Esophagus (tissue), 2 donors: Measurements from ENCODE around the gene ADD3. TPM values are rescaled to one million over a fixed set of nuclear protein-coding genes. Genes with fewer than 3 reads are reported as not detected.
A peak's percentile ranks its signal among the peaks of the same experiment; 100 is the strongest.

Experiments
- H3K27ac ChIP-seq, 2 donors: one replicate each; pipeline ENCODE4 v1.5.1; 2013; ENCODE audit warnings: low read depth in 2 of 2, mild to moderate bottlenecking in 2 of 2, inconsistent platforms in 1 of 2, low read length in 1 of 2, moderate library complexity in 1 of 2
- H3K27me3 ChIP-seq, 2 donors: one replicate each; pipeline ENCODE4 v1.6.1; 2013; ENCODE audit warnings: low read length in 2 of 2, control low read depth in 1 of 2, mild to moderate bottlenecking in 1 of 2; ENCODE audit not compliant: insufficient read depth in 2 of 2, control insufficient read depth in 1 of 2
- H3K36me3 ChIP-seq, 2 donors: one replicate each; pipeline ENCODE4 v1.6.1; 2013; ENCODE audit warnings: low read length in 1 of 2; ENCODE audit not compliant: control insufficient read depth in 2 of 2, insufficient read depth in 2 of 2
- H3K4me1 ChIP-seq, 2 donors: one replicate each; pipeline ENCODE4 v1.6.1; 2013; ENCODE audit warnings: low read length in 1 of 2; ENCODE audit not compliant: control insufficient read depth in 2 of 2, insufficient read depth in 2 of 2
- H3K4me3 ChIP-seq, 2 donors: one replicate each; pipeline ENCODE4 v1.5.1; 2013; ENCODE audit warnings: low read length in 2 of 2, mild to moderate bottlenecking in 2 of 2, low read depth in 1 of 2, moderate library complexity in 1 of 2
- H3K9me3 ChIP-seq, 2 donors: one replicate each; pipeline ENCODE4 v1.6.1; 2013; ENCODE audit warnings: mild to moderate bottlenecking in 2 of 2, low read depth in 1 of 2, low read length in 1 of 2, moderate library complexity in 1 of 2; ENCODE audit not compliant: control insufficient read depth in 2 of 2, insufficient read depth in 1 of 2
- WGBS, 2 donors: extraction: QIAGEN DNeasy Blood & Tissue Kit; methylation state at CpG; one replicate each; pipeline ENCODE4 v1.1.7; 2013; 5-methylcytosine and 5-hydroxymethylcytosine counted together
- polyA plus RNA-seq, 2 donors: library from polyadenylated mRNA; stranded (reverse); fragments of 200-250 nt; gene quantifications; one replicate each; pipeline ENCODE4 v1.2.3, GENCODE V29; 2013
- donor health status: healthy with polysubstance abuse.
- donor health status: Bipolar disorder and iron deficiency.

The ADD3 gene
- 10 to 100 TPM; 20.0 to 24.0 TPM for polyA plus RNA-seq

GRCh38 chr10:110007701-110008517 is at the start of gene ADD3:
TSS of gene ADD3 (plus strand) at chr10:110007984. CDS start at chr10:110100654, 92,670 bp downstream.
- Histone ChIP-seq H3K36me3 (no peaks in the 10 kb centered on the region), H3K4me3 (peak within 1 kb of the TSS; percentile 81 to 91), H3K4me1 (no peaks in the 10 kb centered on the region), H3K27ac (peak within 1 kb of the TSS; percentile 82 to 93), H3K27me3 (no peaks in the 10 kb centered on the region), H3K9me3 (no peaks in the 10 kb centered on the region)
- 0 to 1% methylated on average over 42 to 83 of the region's 83 CpGs for whole genome bisulfite sequencing, 2 donors

GRCh38 chr10:109958059-109958458 is 49.7 kb upstream of the ADD3 start:
- H3K27ac ChIP-seq: peak overlapping the region in 1 of 2 donors; percentile 28
- H3K27me3 ChIP-seq: no peaks in the 10 kb centered on the region
- no peak overlapping the region for H3K4me3 ChIP-seq
- no peaks in the 10 kb centered on the region for H3K9me3 ChIP-seq
- H3K4me1 ChIP-seq: peaks cover 0 to 2% of the 10 kb centered on the region in 2 donors
- 60 to 64% methylated on average over 2 of the region's 2 CpGs for WGBS, 2 donors
- no peaks in the 10 kb centered on the region for H3K36me3 ChIP-seq

GRCh38 chr10:109959259-109960145 is 48.3 kb upstream of the ADD3 start:
- Histone ChIP-seq H3K4me3 (no peak overlapping the region), H3K4me1 (peaks cover 0 to 2% of the 10 kb centered on the region in 2 donors), H3K36me3 (no peaks in the 10 kb centered on the region), H3K27ac (no peak overlapping the region), H3K27me3 (no peaks in the 10 kb centered on the region), H3K9me3 (no peaks in the 10 kb centered on the region)
- 87 to 89% methylated on average over 8 of the region's 8 CpGs for WGBS, 2 donors

GRCh38 chr10:109960682-109961081 is 47.1 kb upstream of the ADD3 start:
- no peaks in the 10 kb centered on the region for H3K36me3 ChIP-seq
- no peaks in the 10 kb centered on the region for H3K27me3 ChIP-seq
- WGBS, 2 donors: 78 to 79% methylated on average over 2 of the region's 2 CpGs
- H3K9me3 ChIP-seq: no peaks in the 10 kb centered on the region
- peaks cover 0 to 2% of the 10 kb centered on the region in 2 donors for H3K4me1 ChIP-seq
- no peak overlapping the region for H3K4me3 ChIP-seq
- H3K27ac ChIP-seq: no peak overlapping the region

GRCh38 chr10:109961174-109962001 is 46.4 kb upstream of the ADD3 start:
- Histone ChIP-seq H3K4me3 (no peak overlapping the region), H3K36me3 (no peaks in the 10 kb centered on the region), H3K9me3 (no peaks in the 10 kb centered on the region), H3K27me3 (no peaks in the 10 kb centered on the region), H3K4me1 (peaks cover 0 to 2% of the 10 kb centered on the region in 2 donors), H3K27ac (no peak overlapping the region)
- WGBS, 2 donors: 65 to 70% methylated on average over 5 of the region's 5 CpGs

GRCh38 chr10:109962247-109962646 is 45.5 kb upstream of the ADD3 start:
- H3K27ac ChIP-seq: no peak overlapping the region
- H3K4me1 ChIP-seq: peaks cover 0 to 2% of the 10 kb centered on the region in 2 donors
- H3K27me3 ChIP-seq: no peaks in the 10 kb centered on the region
- H3K4me3 ChIP-seq: no peak overlapping the region
- no peaks in the 10 kb centered on the region for H3K36me3 ChIP-seq
- 71 to 76% methylated on average over 1 of the region's 1 CpG for WGBS, 2 donors
- H3K9me3 ChIP-seq: no peaks in the 10 kb centered on the region

GRCh38 chr10:109963439-109963838 is 44.3 kb upstream of the ADD3 start:
- Histone ChIP-seq H3K27me3 (no peaks in the 10 kb centered on the region), H3K27ac (no peak overlapping the region), H3K36me3 (no peaks in the 10 kb centered on the region), H3K9me3 (no peaks in the 10 kb centered on the region), H3K4me3 (no peak overlapping the region), H3K4me1 (no peaks in the 10 kb centered on the region)
- WGBS, 2 donors: 77 to 80% methylated on average over 5 of the region's 5 CpGs

GRCh38 chr10:109964318-109964717 is 43.5 kb upstream of the ADD3 start:
- Histone ChIP-seq H3K4me3 (no peak overlapping the region), H3K27me3 (no peaks in the 10 kb centered on the region), H3K27ac (no peak overlapping the region), H3K9me3 (no peaks in the 10 kb centered on the region), H3K36me3 (no peaks in the 10 kb centered on the region), H3K4me1 (no peaks in the 10 kb centered on the region)
- WGBS, 2 donors: 90 to 92% methylated on average over 10 of the region's 10 CpGs
